Tibial nerve (tissue), 4 donors: Measurements from ENCODE around the gene C1QTNF12.

Experiments used
- CTCF ChIP-seq, 5 experiments: fragments of 200-600 bp in 3 of 5; fragments of 450-650 bp in 2 of 5; sonication (generic) in 3 of 5; IDR thresholded peaks; one replicate each; pipeline ENCODE4 v1.5.1; 2016 to 2019; ENCODE audit warnings: antibody characterized with exemption in 5 of 5, mild to moderate bottlenecking in 3 of 5, moderate library complexity in 2 of 5
- EP300 ChIP-seq, 2 donors: sonication (generic); formaldehyde crosslinking; IDR thresholded peaks; one replicate each; pipeline ENCODE4 v1.6.1; 2017; ENCODE audit warnings: antibody characterized with exemption in 2 of 2, mild to moderate bottlenecking in 1 of 2

- TF ChIP-seq CTCF (IDR thresholded peaks at IDR 0.05) (no peak), EP300 (IDR thresholded peaks at IDR 0.05) (no peak)
These were observed 30.5 kb downstream of the C1QTNF12 start for GRCh38 chr1:1215881-1216605.
